ENCODE measurements around the gene TRIM50.
"Not testable (repeated sequence)": the region's sequence is repeated elsewhere in the genome, so short reads cannot be mapped to it uniquely, and the experiment has no call there.

Gene TRIM50

DNA sequence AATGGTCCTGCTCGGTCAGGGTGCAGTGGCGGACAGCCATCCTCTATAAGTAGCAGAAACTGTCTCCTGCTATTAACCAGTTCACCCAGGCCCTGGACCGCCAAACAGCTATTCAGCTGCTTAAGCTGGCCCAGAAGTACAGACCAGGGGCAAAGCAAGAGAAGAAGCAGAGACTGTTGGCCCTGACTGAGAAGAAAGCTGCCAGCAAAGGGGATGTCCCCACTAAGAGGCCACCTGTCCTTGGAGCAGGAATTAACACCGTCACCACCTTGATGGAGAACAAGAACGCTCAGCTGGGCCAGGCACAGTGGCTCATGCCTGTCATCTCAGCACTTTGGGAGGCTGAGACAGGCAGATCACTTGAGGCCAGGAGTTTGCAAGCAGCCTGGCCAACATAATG lies 13.6 kb downstream of the TRIM50 start:
- DNase-seq (ENCODE audit: low read depth in 2 of 2): no peak

GRCh38 chr7:73313521-73313906 lies 14.4 kb downstream of the TRIM50 start:
- DNase-seq (ENCODE audit: low read depth in 2 of 2): no peak

GRCh38 chr7:73312831-73313520 lies 14.9 kb downstream of the TRIM50 start:
- no peak for DNase-seq (ENCODE audit: low read depth in 2 of 2)

DNA sequence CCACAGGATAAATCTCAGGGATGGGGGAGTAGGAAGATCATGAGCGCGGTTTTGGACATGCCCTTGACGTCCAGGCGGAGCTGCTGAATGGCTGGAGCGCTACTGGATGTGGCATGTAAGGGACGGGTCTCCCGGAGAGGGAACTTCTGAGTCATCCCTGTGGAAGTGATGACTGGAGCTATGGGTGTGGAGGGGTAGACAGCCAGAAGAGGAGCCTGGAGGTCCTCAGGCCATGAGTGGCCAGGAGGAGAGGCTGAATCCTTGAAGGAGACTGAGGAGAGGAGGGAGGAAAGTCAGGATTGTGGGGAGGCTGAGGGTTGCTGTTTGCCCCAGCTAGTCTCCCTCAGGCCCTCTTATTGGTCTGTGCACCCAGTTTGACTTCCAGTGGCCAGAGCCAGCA lies 16.5 kb downstream of the TRIM50 start:
- not testable (repeated sequence) for DNase-seq (ENCODE audit: low read depth in 2 of 2)

DNA sequence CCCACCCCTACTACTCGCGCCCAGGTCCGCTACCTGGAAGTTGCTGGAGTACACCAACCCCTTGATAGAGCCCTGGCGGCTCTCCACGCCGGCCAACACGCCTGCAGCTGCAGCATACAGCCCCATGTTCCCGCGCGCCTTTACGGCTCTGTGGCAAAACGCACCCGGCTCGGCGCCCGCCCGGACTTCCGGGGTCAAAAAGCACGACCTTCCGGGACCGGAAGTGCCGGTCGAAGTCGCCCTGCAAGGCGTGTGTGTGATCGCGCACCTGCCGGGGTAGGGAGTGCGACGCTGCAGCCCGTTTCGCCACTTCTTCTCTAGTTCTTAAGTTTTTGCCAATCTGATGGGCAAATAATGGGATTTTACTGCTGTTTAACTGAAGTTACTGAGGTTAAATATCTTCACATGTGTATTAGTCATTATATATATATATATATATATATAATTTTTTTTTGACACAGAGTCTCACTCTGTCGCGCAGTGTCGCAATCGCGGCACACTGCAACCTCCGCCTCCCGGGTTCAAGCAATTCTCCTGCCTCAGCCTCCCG lies 19.1 kb downstream of the TRIM50 start, which contains the start of gene NSUN5:
TSS of gene NSUN5 (minus strand) at position 162 of the 550 bp plus-strand sequence. CDS start at position 126, 36 bp downstream.
- DNase-seq (ENCODE audit: low read depth in 2 of 2): peak; percentile 78 to 84

GRCh38 chr7:73308074-73308664 lies 19.7 kb downstream of the TRIM50 start:
- no peak for DNase-seq (ENCODE audit: low read depth in 2 of 2)

DNA sequence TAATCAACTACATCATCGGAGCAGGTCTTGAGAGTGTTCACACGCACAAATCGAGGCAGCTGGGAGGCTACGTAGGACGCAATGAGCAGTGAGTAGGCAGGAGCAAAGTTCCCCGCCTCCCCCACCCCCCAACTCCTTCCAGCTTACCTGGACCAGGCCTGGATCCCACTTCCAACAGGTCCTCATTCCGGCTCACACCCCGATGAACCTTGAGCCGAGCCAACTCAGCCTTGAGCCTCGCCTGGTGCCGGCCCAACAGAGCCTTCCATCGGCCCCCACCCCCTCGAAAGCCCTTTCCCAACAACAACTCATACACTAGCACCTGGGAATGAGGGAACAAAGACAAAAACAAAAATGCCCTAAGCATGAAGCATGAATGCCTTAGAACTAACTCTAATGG lies 20.4 kb downstream of the TRIM50 start:
- no peak for DNase-seq (ENCODE audit: low read depth in 2 of 2)

- DNase-seq (ENCODE audit: low read depth in 2 of 2): not testable (repeated sequence)
These were observed 23.1 kb downstream of the TRIM50 start for GRCh38 chr7:73304612-73305387.

DNA sequence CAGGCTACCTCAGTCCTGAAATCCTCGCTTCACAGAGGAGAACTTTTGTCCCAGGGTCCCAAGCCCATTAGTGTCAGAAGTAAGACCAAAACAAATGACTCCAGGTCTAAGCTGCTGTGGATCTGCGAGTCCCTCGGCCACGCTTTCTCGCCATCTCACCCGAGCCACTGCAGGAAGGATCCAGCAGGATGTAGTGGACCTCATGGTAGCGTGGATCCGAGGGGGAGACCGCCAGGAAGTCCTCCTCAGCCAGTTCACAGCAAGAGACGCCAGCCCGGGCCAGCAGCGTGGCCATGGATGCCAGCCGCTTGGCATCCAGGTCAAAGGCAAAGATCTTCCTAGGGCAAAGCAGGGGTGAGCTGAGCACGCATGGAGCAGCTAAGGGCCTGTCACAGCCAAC lies 23.8 kb downstream of the TRIM50 start:
- no peak for DNase-seq (ENCODE audit: low read depth in 2 of 2)

- DNase-seq (ENCODE audit: low read depth in 2 of 2): no peak
These were observed 24.3 kb downstream of the TRIM50 start for GRCh38 chr7:73303546-73303945.

DNA sequence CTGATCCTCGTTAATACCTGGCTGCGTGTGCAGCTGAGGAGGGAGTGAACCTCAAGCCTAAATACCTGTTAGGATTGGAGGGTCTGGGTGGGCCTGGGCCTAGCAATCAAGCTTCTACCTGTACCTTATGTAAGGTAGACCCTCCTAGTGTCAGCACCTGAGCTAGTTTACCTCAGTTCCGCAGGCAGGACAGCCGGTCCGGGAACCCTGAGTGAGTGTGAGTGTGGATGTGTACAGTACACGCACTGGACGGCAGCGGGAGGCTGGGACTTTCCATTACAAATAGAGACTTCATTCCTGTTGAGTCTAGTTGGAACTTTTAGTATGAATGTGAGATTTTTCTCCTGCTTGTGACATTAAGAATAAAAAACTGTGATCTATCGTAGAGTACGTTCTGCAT lies 25.0 kb downstream of the TRIM50 start:
- not testable (repeated sequence) for DNase-seq (ENCODE audit: low read depth in 2 of 2)

GRCh38 chr7:73301108-73301507 lies 26.8 kb downstream of the TRIM50 start:
- DNase-seq (ENCODE audit: low read depth in 2 of 2): not testable (repeated sequence)

DNA sequence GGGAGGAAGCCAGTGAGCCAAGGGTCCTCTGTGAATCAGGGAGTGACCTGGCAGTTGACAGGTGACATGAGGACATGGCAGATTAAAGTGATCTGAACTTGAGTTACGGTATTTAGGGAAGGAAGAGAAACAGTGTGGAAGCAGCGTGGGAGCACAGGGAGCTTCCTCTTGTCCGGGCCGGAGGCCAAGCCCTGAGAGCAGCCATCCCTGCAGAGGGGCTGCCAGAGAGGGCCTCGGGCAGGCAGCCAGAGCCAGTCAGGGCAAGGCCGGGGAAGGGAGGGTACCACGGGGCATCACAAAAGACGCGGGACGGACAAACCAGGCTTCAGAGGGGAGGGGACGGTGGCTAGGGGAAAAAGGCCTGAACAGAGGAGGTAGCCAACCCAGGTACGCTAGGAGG lies 28.1 kb downstream of the TRIM50 start:
- DNase-seq (ENCODE audit: low read depth in 2 of 2): not testable (repeated sequence)

- DNase-seq (ENCODE audit: low read depth in 2 of 2): not testable (repeated sequence)
These were observed 30.2 kb downstream of the TRIM50 start for GRCh38 chr7:73297706-73298105.

- not testable (repeated sequence) for DNase-seq (ENCODE audit: low read depth in 2 of 2)
These were observed 30.6 kb downstream of the TRIM50 start for GRCh38 chr7:73297235-73297634.

GRCh38 chr7:73277210-73277609 lies 50.7 kb downstream of the TRIM50 start:
- DNase-seq (ENCODE audit: low read depth in 2 of 2): not testable (repeated sequence)

DNA sequence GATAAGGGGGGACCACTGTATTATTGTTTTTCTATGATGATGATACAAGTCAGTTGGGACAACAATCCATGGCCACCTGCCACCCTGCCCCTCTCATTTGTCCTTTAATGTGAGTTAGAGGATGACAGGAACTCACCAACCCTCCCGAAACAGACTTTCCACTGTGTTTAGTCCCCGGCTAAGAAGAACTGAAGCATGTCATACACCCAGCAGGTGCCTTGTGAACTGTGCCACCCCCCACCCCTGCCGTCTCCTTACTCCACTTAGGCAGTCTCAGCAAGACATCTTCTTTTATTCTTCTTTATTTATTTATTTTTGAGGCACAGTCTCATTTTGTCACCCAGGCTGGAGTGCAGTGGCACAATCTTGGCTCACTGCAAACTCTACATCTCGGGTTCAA lies 60.1 kb downstream of the TRIM50 start:
- not testable (repeated sequence) for DNase-seq (ENCODE audit: low read depth in 2 of 2)

- DNase-seq (ENCODE audit: low read depth in 2 of 2): not testable (repeated sequence)
These were observed 61.0 kb downstream of the TRIM50 start for GRCh38 chr7:73266719-73267368.
